GM18505 (cell line): ENCODE data around the gene ZFYVE28.

Experiments used
- ATAC-seq: cut with Tn5 transposase; IDR thresholded peaks from one replicate; pipeline ENCODE4 v1.9.1; 2021; ENCODE audit not compliant: unreplicated experiment
- POLR2A ChIP-seq: IDR thresholded peaks from 4 replicates; pipeline ENCODE4 v1.6.1; 2011; ENCODE audit warnings: borderline replicate concordance; ENCODE audit not compliant: insufficient read depth, insufficient read length; ENCODE audit errors: extremely low read depth

ZFYVE28 gene

GRCh38 chr4:2290974-2291704 lies 127.3 kb downstream of the ZFYVE28 start:
- no peak for ATAC-seq
- TF ChIP-seq POLR2A = no peak

GRCh38 chr4:2290488-2290887 lies 128.0 kb downstream of the ZFYVE28 start:
- TF ChIP-seq POLR2A = no peak
- ATAC-seq = no peak

- no peak for TF ChIP-seq POLR2A
- ATAC-seq = no peak
These were observed 128.5 kb downstream of the ZFYVE28 start for GRCh38 chr4:2289955-2290333.

- no peak for ATAC-seq
- no peak for TF ChIP-seq POLR2A
These were observed 129.0 kb downstream of the ZFYVE28 start for GRCh38 chr4:2289311-2289954.

- no peak for ATAC-seq
- TF ChIP-seq POLR2A = no peak
These were observed 130.3 kb downstream of the ZFYVE28 start for GRCh38 chr4:2288051-2288541.

GRCh38 chr4:2287594-2287915 lies 130.9 kb downstream of the ZFYVE28 start:
- ATAC-seq = no peak
- no peak for TF ChIP-seq POLR2A

GRCh38 chr4:2286904-2287593 lies 131.4 kb downstream of the ZFYVE28 start:
- ATAC-seq = no peak
- TF ChIP-seq POLR2A = no peak

- no peak for TF ChIP-seq POLR2A
- ATAC-seq = no peak
These were observed 132.6 kb downstream of the ZFYVE28 start for GRCh38 chr4:2285613-2286381.

- ATAC-seq = no peak
- no peak for TF ChIP-seq POLR2A
These were observed 133.4 kb downstream of the ZFYVE28 start for GRCh38 chr4:2284934-2285612.

GRCh38 chr4:2284161-2284933 lies 134.1 kb downstream of the ZFYVE28 start:
- no peak for TF ChIP-seq POLR2A
- no peak for ATAC-seq

GRCh38 chr4:2283199-2283711 lies 135.2 kb downstream of the ZFYVE28 start:
- ATAC-seq = no peak

More at GRCh38 chr4:2283199-2283711, 135.2 kb downstream of the ZFYVE28 start:
- no peak for TF ChIP-seq POLR2A
